Upper lobe of left lung (tissue), 6 donors: ENCODE measurements around the gene PPARD. TPM values are rescaled to one million over a fixed set of nuclear protein-coding genes. Genes with fewer than 3 reads are reported as not detected.
A peak's percentile ranks its signal among the peaks of the same experiment; 100 is the strongest.

ENCODE experiments used
- ATAC-seq, 2 donors: fragments of 200-7000 bp; cut with Tn5 transposase; one replicate each; pipeline ENCODE4 v1.9.1; 2022; ENCODE audit warnings: mild to moderate bottlenecking in 2 of 2, moderate library complexity in 2 of 2; ENCODE audit not compliant: low FRiP score in 2 of 2
- DNase-seq, 2 donors: peaks; one replicate each; pipeline ENCODE4 v3.0.0-alpha.2; 2019 to 2020
- H3K27ac ChIP-seq, 4 donors: fragments of 200-600 bp; sonication (generic); one replicate each; pipeline ENCODE4 v1.5.1; 2016 to 2019
- H3K27me3 ChIP-seq, 4 donors: fragments of 200-600 bp; sonication (generic); one replicate each; pipeline ENCODE4 v1.5.1; 2017 to 2019
- H3K36me3 ChIP-seq, 4 donors: fragments of 200-600 bp; sonication (generic); one replicate each; pipeline ENCODE4 v1.5.1; 2016 to 2019
- H3K4me1 ChIP-seq, 4 donors: fragments of 200-600 bp; sonication (generic); one replicate each; pipeline ENCODE4 v1.5.1; 2018 to 2019
- H3K4me3 ChIP-seq, 4 donors: fragments of 200-600 bp; sonication (generic); one replicate each; pipeline ENCODE4 v1.5.1; 2017 to 2019; ENCODE audit warnings: mild to moderate bottlenecking in 2 of 4, moderate library complexity in 1 of 4
- H3K9me3 ChIP-seq, 4 donors: fragments of 200-600 bp; sonication (generic); one replicate each; pipeline ENCODE4 v1.5.1; 2018 to 2019
- CTCF ChIP-seq, 6 experiments: fragments of 450-650 bp in 4 of 6; fragments of 200-600 bp in 2 of 6; sonication (generic) in 2 of 6; IDR thresholded peaks; one replicate each; pipeline ENCODE4 v1.5.1; 2016 to 2019; ENCODE audit warnings: antibody characterized with exemption in 6 of 6
- EP300 ChIP-seq, 4 donors: sonication (generic); formaldehyde crosslinking; IDR thresholded peaks; one replicate each; pipeline ENCODE4 v1.5.1; 2017; ENCODE audit warnings: antibody characterized with exemption in 4 of 4, control low read depth in 2 of 4
- POLR2A ChIP-seq, 4 donors: fragments of 450-650 bp; IDR thresholded peaks; one replicate each; pipeline ENCODE4 v1.5.1; 2016 to 2017; ENCODE audit warnings: antibody characterized with exemption in 4 of 4, mild to moderate bottlenecking in 2 of 4
- POLR2AphosphoS5 ChIP-seq, 2 donors: sonication (generic); formaldehyde crosslinking; IDR thresholded peaks; one replicate each; pipeline ENCODE4 v1.5.1; 2017; ENCODE audit warnings: antibody characterized with exemption in 2 of 2
- WGBS, 2 donors: methylation state at CpG; one replicate each; pipeline ENCODE4 v1.1.5; 2017 to 2018; 5-methylcytosine and 5-hydroxymethylcytosine counted together
- total RNA-seq, 6 donors: library from RNA; depleted of rRNA in 4 of 6; stranded (reverse); fragments of >200 nt in 4 of 6; gene quantifications; one replicate each; pipeline versions ENCODE4 v1.1.0 to v1.2.1, GENCODE V29; 2016 to 2021
- donor health status: DM: no; HTN: no; CAD: no; lungs with moderate emphysema.
- donor health status: DM: no; HTN: yes; CAD: no; lungs with severe emphysema.

Gene PPARD
- total RNA-seq, 6 donors from 2014 or later, result 14.8 to 48.2 (median 31.5) TPM

- Histone ChIP-seq H3K27me3 (no peaks in the 10 kb centered on the region), H3K27ac (peak within 1 kb of the TSS; percentile 62 to 86 (median 76)), H3K4me1 (peaks cover 18 to 38% (median 31%) of the 10 kb centered on the region in 4 donors), H3K36me3 (peaks cover 0 to 20% (median 7%) of the 10 kb centered on the region in 4 donors), H3K9me3 (no peaks in the 10 kb centered on the region), H3K4me3 (peak within 1 kb of the TSS; percentile 60 to 95 (median 74))
- WGBS, 2 donors, result 1 to 2% methylated on average over 43 to 46 of the region's 87 CpGs
- DNase-seq, result peak; percentile 98 to 100
- TF ChIP-seq CTCF (IDR thresholded peaks at IDR 0.05) (peak in 2 of 6 experiments; percentile 18 to 28), POLR2AphosphoS5 (IDR thresholded peaks at IDR 0.05) (peak; percentile 32 to 73), EP300 (IDR thresholded peaks at IDR 0.05) (no peak), POLR2A (IDR thresholded peaks at IDR 0.05) (peak in 1 of 4 donors; percentile 62)
- ATAC-seq, result peak; percentile 96 to 98
Observed at GRCh38 chr6:35452183-35453090, 110.1 kb downstream of the PPARD start, which contains the start of gene FANCE. Gene FANCE (plus strand): TSS chr6:35452338. CDS start chr6:35452546, 208 bp downstream.

- peak overlapping the region in 1 of 4 donors; percentile 86 for H3K27ac ChIP-seq
- peak overlapping the region in 3 of 4 donors; percentile 60 to 95 (median 87) for H3K4me3 ChIP-seq
- H3K9me3 ChIP-seq, result no peaks in the 10 kb centered on the region
- H3K4me1 ChIP-seq, result peaks cover 18 to 38% (median 31%) of the 10 kb centered on the region in 4 donors
- H3K27me3 ChIP-seq, result no peaks in the 10 kb centered on the region
- no peak for ATAC-seq
- WGBS, 2 donors, result 15 to 30% methylated on average over 3 of the region's 3 CpGs
- peaks cover 0 to 28% (median 9%) of the 10 kb centered on the region in 4 donors for H3K36me3 ChIP-seq
- no peak for TF ChIP-seq CTCF (IDR thresholded peaks at IDR 0.05)
- no peak for TF ChIP-seq POLR2A (IDR thresholded peaks at IDR 0.05)
- no peak for TF ChIP-seq POLR2AphosphoS5 (IDR thresholded peaks at IDR 0.05)
- TF ChIP-seq EP300 (IDR thresholded peaks at IDR 0.05), result no peak
- DNase-seq, result no peak
Observed at GRCh38 chr6:35453236-35453635, 110.9 kb downstream of the PPARD start.

GRCh38 chr6:35454391-35455110 lies 112.2 kb downstream of the PPARD start:
- no peaks in the 10 kb centered on the region for H3K9me3 ChIP-seq
- DNase-seq, result no peak
- WGBS, 2 donors, result 78 to 83% methylated on average over 9 of the region's 9 CpGs
- ATAC-seq, result no peak
- no peak for TF ChIP-seq EP300 (IDR thresholded peaks at IDR 0.05)
- no peak for TF ChIP-seq CTCF (IDR thresholded peaks at IDR 0.05)
- no peak for TF ChIP-seq POLR2A (IDR thresholded peaks at IDR 0.05)
- no peak for TF ChIP-seq POLR2AphosphoS5 (IDR thresholded peaks at IDR 0.05)
- H3K27ac ChIP-seq, result no peak overlapping the region
- H3K4me3 ChIP-seq, result no peak overlapping the region
- peaks cover 18 to 32% (median 31%) of the 10 kb centered on the region in 4 donors for H3K4me1 ChIP-seq
- no peaks in the 10 kb centered on the region for H3K27me3 ChIP-seq
- H3K36me3 ChIP-seq, result peaks cover 0 to 39% (median 13%) of the 10 kb centered on the region in 4 donors

GRCh38 chr6:35457907-35458306 lies 115.5 kb downstream of the PPARD start:
- peaks cover 0 to 46% (median 17%) of the 10 kb centered on the region in 4 donors for H3K36me3 ChIP-seq

More at GRCh38 chr6:35457907-35458306, 115.5 kb downstream of the PPARD start:
- DNase-seq (no peak), ATAC-seq (no peak)
- Histone ChIP-seq H3K4me1 (peaks cover 10 to 19% (median 17%) of the 10 kb centered on the region in 4 donors), H3K4me3 (no peak overlapping the region), H3K9me3 (no peaks in the 10 kb centered on the region), H3K27me3 (no peaks in the 10 kb centered on the region), H3K27ac (no peak overlapping the region)
- TF ChIP-seq POLR2A (IDR thresholded peaks at IDR 0.05) (no peak), CTCF (IDR thresholded peaks at IDR 0.05) (no peak), EP300 (IDR thresholded peaks at IDR 0.05) (no peak), POLR2AphosphoS5 (IDR thresholded peaks at IDR 0.05) (no peak)
- 83 to 94% methylated on average over 4 of the region's 4 CpGs for WGBS, 2 donors
